ENCODE data around the gene CHTOP.

Gene CHTOP

DNA sequence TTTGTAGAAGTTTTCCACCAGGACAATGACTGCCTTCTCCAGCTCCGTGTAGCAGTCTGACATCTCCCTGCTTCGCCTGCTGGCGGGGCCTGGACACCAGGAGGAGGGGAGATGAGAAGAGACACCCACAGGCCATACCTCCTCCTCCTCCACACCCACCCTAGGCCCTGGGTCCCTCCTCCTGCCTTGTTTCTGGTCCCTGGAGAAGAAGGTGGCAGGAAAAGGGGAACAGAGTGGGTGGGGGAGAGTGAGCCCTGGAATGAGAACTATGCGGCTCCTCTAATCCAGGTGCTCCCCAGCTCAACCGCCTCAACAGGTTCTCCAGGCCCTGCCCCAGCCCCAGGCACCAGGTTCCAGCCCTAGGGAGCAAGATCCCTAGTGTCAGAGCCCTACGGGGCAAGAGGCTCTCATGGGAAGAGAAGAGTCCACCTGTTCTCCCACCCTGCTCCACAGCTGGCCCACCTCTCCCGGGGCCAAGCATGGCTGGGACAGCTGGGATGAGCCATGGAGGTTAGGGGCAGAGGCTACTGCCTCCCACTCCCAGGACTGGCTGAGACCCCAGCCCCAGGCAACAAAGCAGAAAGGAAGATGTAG, 25.7 kb upstream of the CHTOP start:
- TF ChIP-seq, protein P1, sequence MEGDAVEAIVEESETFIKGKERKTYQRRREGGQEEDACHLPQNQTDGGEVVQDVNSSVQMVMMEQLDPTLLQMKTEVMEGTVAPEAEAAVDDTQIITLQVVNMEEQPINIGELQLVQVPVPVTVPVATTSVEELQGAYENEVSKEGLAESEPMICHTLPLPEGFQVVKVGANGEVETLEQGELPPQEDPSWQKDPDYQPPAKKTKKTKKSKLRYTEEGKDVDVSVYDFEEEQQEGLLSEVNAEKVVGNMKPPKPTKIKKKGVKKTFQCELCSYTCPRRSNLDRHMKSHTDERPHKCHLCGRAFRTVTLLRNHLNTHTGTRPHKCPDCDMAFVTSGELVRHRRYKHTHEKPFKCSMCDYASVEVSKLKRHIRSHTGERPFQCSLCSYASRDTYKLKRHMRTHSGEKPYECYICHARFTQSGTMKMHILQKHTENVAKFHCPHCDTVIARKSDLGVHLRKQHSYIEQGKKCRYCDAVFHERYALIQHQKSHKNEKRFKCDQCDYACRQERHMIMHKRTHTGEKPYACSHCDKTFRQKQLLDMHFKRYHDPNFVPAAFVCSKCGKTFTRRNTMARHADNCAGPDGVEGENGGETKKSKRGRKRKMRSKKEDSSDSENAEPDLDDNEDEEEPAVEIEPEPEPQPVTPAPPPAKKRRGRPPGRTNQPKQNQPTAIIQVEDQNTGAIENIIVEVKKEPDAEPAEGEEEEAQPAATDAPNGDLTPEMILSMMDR (IDR thresholded peaks at IDR 0.05; ENCODE audit: extremely low read depth, insufficient read depth, missing control alignments): no peak
- in situ Hi-C loops (cut with MboI; ENCODE audit: low pct_unique_long_range_greater_than_20kb, low sequenced_read_pairs, unreplicated experiment): no loop called here

DNA sequence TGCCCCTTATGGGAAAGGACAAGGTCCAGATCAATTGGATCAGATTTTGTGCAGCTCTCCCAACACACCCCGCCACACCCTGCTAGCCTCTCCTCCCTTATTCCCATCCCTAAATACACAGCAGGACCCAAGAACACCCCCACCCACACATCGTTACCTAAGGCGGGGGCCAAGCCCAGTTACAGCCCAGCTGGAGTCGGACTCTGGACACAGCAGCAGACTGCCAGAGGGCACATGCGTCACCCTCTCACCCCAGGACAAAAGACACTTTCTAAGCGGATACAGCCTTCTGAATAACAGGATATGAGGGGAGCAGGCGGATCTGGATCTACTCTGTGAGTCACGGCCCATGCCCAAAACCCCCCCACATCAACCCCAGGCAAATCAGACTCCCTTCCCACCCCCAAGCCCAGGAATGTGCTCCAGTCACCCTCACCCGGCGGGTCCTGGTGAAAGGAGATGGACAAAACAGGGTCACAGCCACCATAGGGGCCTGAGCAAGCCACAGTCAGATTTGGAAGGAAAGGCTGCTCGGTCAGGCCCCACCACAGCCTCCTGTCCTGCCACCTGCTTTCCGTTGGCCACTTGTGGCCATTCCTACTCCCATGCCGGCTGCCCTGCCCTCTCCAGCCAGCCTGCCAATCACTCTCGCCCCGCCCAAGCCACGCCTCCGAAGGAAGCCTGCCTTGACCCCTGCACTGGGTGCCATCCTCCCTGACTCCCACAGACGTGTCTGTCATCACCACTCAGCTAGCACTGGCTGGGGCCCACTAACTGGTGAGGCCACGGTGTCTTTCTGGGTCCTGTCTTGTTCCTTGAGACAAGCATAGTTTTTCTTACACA, 24.9 kb upstream of the CHTOP start:
- in situ Hi-C loops (cut with MboI; ENCODE audit: low pct_unique_long_range_greater_than_20kb, low sequenced_read_pairs, unreplicated experiment): no loop called here
- no peak for DNase-seq (ENCODE audit: low spot score)
- TF ChIP-seq, protein P1 (IDR thresholded peaks at IDR 0.05; ENCODE audit: extremely low read depth, insufficient read depth, missing control alignments): no peak

More for the DNA sequence above, 25.7 kb upstream of the CHTOP start:
- no peak for DNase-seq (ENCODE audit: low spot score)

DNA sequence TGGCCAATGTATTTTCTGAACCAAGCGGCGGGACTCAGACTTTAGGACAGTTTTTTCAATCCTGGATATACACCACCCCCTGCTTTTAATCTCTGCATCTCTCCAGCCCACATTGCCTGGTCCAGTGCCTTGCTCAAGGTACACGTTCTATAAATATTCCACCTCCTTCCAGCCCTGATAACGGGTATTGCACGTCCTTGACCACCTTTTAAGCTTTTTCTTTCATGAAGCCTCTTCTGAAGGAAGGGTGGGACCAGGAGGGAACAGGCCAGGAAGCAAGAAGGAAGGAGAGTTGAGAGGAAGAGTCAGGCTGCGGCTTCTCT, 24.3 kb upstream of the CHTOP start:
- DNase-seq (ENCODE audit: low spot score): no peak
- in situ Hi-C loops (cut with MboI; ENCODE audit: low pct_unique_long_range_greater_than_20kb, low sequenced_read_pairs, unreplicated experiment): no loop called here
- TF ChIP-seq, protein P1 (IDR thresholded peaks at IDR 0.05; ENCODE audit: extremely low read depth, insufficient read depth, missing control alignments): no peak

DNA sequence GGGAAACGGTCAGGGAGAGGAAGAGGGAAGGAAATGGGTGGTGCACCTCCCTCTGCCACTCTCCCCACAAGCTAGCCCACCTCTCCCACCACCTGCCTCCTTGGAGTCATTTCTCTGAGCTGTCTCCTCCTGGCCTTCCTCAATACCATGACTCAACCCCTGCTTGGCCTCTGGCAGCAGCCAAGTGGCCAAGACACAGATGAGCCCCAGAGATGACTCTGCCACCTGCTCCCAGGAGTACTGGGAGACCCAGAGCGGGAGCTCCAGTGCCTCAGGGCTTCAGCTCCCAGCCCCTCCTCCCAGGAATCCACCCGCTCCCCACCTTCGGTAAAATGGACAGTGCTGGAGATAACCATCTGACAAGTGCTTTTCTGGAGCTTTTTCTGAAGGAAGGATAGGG, 23.5 kb upstream of the CHTOP start:
- in situ Hi-C loops (cut with MboI; ENCODE audit: low pct_unique_long_range_greater_than_20kb, low sequenced_read_pairs, unreplicated experiment): no loop called here
- DNase-seq (ENCODE audit: low spot score): no peak
- TF ChIP-seq, protein P1 (IDR thresholded peaks at IDR 0.05; ENCODE audit: extremely low read depth, insufficient read depth, missing control alignments): no peak

DNA sequence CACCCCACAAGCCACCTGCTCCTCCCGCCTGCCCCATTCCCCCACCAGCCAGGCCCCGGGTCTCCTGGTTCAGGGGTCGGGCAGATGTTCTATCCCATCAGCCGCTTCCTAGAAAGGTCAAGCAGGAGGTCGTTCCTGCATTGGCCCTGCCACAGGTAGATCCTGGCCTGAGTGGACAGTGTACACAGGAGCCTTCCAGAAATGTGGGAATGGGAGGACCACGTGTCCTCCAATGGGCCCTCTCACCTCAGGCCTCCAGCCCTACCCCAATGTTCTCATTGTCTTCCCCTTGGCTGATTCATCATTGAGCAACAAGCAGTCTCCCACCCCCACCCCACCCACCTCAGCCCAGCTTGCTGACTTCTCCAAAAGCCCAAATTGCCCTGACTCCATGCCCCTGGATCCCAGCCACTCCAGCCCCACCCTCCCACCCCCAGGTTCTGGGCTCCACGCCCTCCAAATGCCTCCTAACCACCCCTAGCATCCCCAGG, 23.0 kb upstream of the CHTOP start:
- in situ Hi-C loops (cut with MboI; ENCODE audit: low pct_unique_long_range_greater_than_20kb, low sequenced_read_pairs, unreplicated experiment): no loop called here
- no peak for DNase-seq (ENCODE audit: low spot score)
- TF ChIP-seq, protein P1 (IDR thresholded peaks at IDR 0.05; ENCODE audit: extremely low read depth, insufficient read depth, missing control alignments): no peak

DNA sequence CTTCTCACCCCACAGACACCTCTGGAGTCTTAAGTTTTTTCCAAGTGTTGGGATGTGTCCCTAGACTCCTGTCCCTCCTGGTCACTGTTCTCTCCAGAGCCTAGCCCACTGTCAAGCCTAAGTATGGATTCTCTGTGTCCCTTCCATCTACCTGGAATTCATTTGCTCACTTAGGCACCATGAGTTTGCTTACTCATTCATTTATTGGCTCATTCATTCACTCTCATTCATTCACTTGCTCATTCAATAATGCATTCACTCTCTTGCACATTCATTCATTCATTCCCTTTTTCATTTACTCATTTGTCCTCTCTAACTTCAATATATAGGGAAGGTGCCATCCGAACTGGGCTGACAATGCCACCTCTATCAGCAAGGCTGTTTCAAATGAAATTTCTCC, 22.5 kb upstream of the CHTOP start:
- no peak for DNase-seq (ENCODE audit: low spot score)
- TF ChIP-seq, protein P1 (IDR thresholded peaks at IDR 0.05; ENCODE audit: extremely low read depth, insufficient read depth, missing control alignments): no peak
- in situ Hi-C loops (cut with MboI; ENCODE audit: low pct_unique_long_range_greater_than_20kb, low sequenced_read_pairs, unreplicated experiment): no loop called here
